ENCODE measurements around the gene TMEM63C. TPM values are rescaled to one million over a fixed set of nuclear protein-coding genes. Genes with fewer than 3 reads are reported as not detected.

TMEM63C gene
- total RNA-seq, 1 experiment from 2014 or later: 9.3 TPM

DNA sequence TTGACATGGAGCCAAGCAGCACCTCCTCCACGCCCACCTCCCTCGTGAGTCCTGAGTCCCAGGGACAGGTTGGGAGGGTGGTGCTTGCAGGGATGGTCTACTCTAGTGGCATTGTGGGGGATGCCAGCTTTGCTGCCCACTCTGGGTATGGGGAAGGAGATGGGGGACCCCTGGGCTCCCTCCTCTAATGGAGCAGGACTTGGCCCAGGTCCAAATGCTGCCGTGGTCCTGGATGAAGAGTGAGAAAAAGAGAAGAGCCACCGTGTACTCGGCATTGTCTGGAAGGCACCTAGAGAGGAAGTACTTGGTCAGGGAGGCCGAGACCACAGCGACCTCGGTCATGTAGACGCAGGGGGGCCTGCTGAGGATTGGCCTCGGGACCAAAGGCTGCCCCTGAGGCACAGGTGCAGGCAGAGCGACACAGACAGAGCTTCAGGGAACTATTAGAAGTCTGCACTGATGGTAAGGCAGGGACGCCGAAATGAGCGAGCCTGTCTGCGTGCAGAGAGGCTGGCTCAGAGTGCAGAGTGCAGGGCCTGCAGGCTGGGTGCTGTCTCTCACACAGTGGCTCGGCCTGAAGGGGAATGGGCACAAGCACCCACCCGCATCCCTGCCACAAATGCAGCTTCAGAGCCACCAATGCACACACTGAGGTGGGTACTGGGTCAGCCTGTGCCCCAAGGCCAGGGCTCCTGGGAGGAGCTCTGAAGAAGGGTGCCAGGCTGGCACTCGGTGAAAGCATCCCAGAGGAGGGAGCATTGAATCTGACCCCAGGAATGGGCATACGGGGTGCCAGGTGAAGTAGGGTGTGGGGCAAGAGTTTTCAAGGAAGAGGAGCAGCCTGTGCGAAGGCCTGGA, 72.0 kb downstream of the TMEM63C start:
- Mint-ChIP-seq H3K27ac (ENCODE audit: low read depth, unreplicated experiment) (peak overlapping the region; percentile 70), H3K4me1 (ENCODE audit: insufficient read depth, unreplicated experiment) (no peaks in the 10 kb centered on the region), H3K4me3 (ENCODE audit: unreplicated experiment) (no peak overlapping the region), H3K27me3 (ENCODE audit: insufficient read depth, unreplicated experiment) (no peaks in the 10 kb centered on the region), H3K36me3 (ENCODE audit: insufficient read depth, unreplicated experiment) (peaks cover 30% of the 10 kb centered on the region), H3K9me3 (ENCODE audit: unreplicated experiment) (no peaks in the 10 kb centered on the region)
- no peak for DNase-seq (ENCODE audit: unreplicated experiment)
- ChIA-PET CTCF (no interaction called here), POLR2A (no interaction called here)
- intact Hi-C loops (cut with micrococcal nuclease): no loop called here
- no TSS peak for BruUV-seq (replicated peaks)
- TF ChIP-seq, protein P1, sequence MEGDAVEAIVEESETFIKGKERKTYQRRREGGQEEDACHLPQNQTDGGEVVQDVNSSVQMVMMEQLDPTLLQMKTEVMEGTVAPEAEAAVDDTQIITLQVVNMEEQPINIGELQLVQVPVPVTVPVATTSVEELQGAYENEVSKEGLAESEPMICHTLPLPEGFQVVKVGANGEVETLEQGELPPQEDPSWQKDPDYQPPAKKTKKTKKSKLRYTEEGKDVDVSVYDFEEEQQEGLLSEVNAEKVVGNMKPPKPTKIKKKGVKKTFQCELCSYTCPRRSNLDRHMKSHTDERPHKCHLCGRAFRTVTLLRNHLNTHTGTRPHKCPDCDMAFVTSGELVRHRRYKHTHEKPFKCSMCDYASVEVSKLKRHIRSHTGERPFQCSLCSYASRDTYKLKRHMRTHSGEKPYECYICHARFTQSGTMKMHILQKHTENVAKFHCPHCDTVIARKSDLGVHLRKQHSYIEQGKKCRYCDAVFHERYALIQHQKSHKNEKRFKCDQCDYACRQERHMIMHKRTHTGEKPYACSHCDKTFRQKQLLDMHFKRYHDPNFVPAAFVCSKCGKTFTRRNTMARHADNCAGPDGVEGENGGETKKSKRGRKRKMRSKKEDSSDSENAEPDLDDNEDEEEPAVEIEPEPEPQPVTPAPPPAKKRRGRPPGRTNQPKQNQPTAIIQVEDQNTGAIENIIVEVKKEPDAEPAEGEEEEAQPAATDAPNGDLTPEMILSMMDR (IDR thresholded peaks at IDR 0.05; ENCODE audit: unreplicated experiment): no peak

DNA sequence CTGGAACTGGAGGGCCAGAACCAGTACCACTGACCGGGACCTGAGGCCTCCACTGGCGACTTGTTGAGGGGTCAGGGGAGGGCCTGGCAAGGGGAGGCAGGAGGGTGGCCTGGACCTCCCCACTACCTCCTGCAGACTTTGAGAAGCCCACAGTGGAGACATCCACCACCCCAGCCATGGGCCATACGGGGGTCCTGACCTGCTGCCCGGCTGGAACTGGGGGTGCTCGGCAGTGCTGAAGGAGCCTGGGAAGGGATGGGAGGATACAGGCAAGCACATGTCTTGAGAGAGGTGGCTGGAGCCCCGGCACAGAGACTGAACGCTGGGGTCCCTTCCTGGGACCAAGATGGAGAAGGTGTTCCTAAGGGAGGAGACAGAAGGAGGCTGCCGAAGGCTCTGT, 75.1 kb downstream of the TMEM63C start:
- Mint-ChIP-seq H3K4me1 (ENCODE audit: insufficient read depth, unreplicated experiment) (no peaks in the 10 kb centered on the region), H3K9me3 (ENCODE audit: unreplicated experiment) (no peaks in the 10 kb centered on the region), H3K27me3 (ENCODE audit: insufficient read depth, unreplicated experiment) (no peaks in the 10 kb centered on the region), H3K27ac (ENCODE audit: low read depth, unreplicated experiment) (no peak overlapping the region), H3K36me3 (ENCODE audit: insufficient read depth, unreplicated experiment) (peaks cover 12% of the 10 kb centered on the region), H3K4me3 (ENCODE audit: unreplicated experiment) (no peak overlapping the region)
- ChIA-PET POLR2A (interaction anchor here (0.8 kb wide), 1 partner anchor 9 kb away, joined by 4 read pairs; no protein-coding TSS in a partner anchor), CTCF (interaction anchor here (0.7 kb wide), 1 partner anchor 117 kb away, joined by 3 read pairs; no protein-coding TSS in a partner anchor)
- TF ChIP-seq, protein P1 (IDR thresholded peaks at IDR 0.05; ENCODE audit: unreplicated experiment): no peak
- intact Hi-C loops (cut with micrococcal nuclease): no loop called here
- DNase-seq (ENCODE audit: unreplicated experiment): no peak
- no TSS peak for BruUV-seq (replicated peaks)

DNA sequence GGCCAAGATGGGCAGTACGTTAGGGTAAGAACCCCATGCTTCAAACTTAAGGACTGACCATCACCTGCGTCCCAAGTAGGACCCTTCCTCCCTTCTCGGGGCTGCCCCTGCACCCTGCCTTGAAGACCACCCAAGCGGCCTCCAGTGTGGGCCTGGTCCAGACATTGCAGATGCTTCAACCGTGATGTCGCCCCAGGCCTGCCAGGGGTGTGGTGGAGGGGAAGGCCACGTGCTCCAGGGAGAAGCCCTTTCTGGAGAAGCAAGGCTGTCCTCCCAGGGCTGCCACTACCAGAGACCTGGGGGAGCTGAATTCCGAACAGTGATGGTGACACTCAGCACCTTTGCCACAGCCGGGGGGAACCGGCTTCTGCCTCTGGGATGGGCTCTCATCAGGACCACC, 76.1 kb downstream of the TMEM63C start:
- intact Hi-C loops (cut with micrococcal nuclease): no loop called here
- Mint-ChIP-seq H3K9me3 (ENCODE audit: unreplicated experiment) (no peaks in the 10 kb centered on the region), H3K4me3 (ENCODE audit: unreplicated experiment) (no peak overlapping the region), H3K36me3 (ENCODE audit: insufficient read depth, unreplicated experiment) (peaks cover 12% of the 10 kb centered on the region), H3K27ac (ENCODE audit: low read depth, unreplicated experiment) (no peak overlapping the region), H3K4me1 (ENCODE audit: insufficient read depth, unreplicated experiment) (no peaks in the 10 kb centered on the region), H3K27me3 (ENCODE audit: insufficient read depth, unreplicated experiment) (no peaks in the 10 kb centered on the region)
- TF ChIP-seq, protein P1 (IDR thresholded peaks at IDR 0.05; ENCODE audit: unreplicated experiment): no peak
- POLR2A ChIA-PET: interaction anchor here (0.8 kb wide), 1 partner anchor 8 kb away, joined by 4 read pairs; no protein-coding TSS in a partner anchor
- no peak for DNase-seq (ENCODE audit: unreplicated experiment)
- CTCF ChIA-PET: interaction anchor here (0.8 kb wide), 1 partner anchor 16 kb away, joined by 3 read pairs; no protein-coding TSS in a partner anchor
- no TSS peak for BruUV-seq (replicated peaks)

DNA sequence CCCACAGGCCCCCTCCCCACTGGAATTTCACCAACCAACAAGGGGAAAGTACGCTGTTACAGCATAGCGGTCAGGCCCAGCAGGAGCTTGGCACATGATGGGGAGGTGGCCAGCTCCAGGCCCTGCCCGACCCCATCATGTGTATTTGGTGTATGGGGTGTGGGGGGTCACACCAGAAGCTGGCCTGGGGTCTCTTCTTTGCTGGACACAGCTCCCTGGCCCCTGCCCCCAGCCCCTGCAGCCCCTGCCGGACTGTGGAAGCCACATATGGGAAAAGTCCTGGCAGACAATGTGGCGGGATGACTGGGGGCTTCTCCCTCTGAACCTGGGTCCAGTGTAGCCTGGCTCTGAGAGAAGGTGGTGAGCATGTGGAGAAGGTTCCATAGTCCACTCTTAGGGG, 77.0 kb downstream of the TMEM63C start:
- no peak overlapping the region for H3K27ac Mint-ChIP-seq (ENCODE audit: low read depth, unreplicated experiment)
- H3K4me1 Mint-ChIP-seq (ENCODE audit: insufficient read depth, unreplicated experiment): no peaks in the 10 kb centered on the region
- intact Hi-C loops (cut with micrococcal nuclease): no loop called here
- TF ChIP-seq, protein P1 (IDR thresholded peaks at IDR 0.05; ENCODE audit: unreplicated experiment): no peak
- no TSS peak for BruUV-seq (replicated peaks)
- H3K36me3 Mint-ChIP-seq (ENCODE audit: insufficient read depth, unreplicated experiment): peaks cover 12% of the 10 kb centered on the region
- DNase-seq (ENCODE audit: unreplicated experiment): no peak
- H3K4me3 Mint-ChIP-seq (ENCODE audit: unreplicated experiment): no peak overlapping the region
- H3K9me3 Mint-ChIP-seq (ENCODE audit: unreplicated experiment): no peaks in the 10 kb centered on the region
- POLR2A ChIA-PET: interaction anchor here (0.8 kb wide), 1 partner anchor 25 kb away, joined by 4 read pairs; no protein-coding TSS in a partner anchor
- CTCF ChIA-PET: interaction anchor here (0.5 kb wide), 1 partner anchor 55 kb away, joined by 6 read pairs; no protein-coding TSS in a partner anchor
- no peaks in the 10 kb centered on the region for H3K27me3 Mint-ChIP-seq (ENCODE audit: insufficient read depth, unreplicated experiment)
